Measurements from ENCODE around the gene ABCB8.

GRCh38 chr7:151095123-151095797 lies 67.0 kb downstream of the ABCB8 start:
- no peak for TF ChIP-seq CHD1 (IDR thresholded peaks at IDR 0.05; ENCODE audit: low read length)
- TF ChIP-seq FOS (IDR thresholded peaks at IDR 0.05; ENCODE audit: extremely low read depth, insufficient read length): no peak
- no peak for TF ChIP-seq MXD1 (CRISPR knock-in tag; IDR thresholded peaks at IDR 0.05; ENCODE audit: borderline replicate concordance, poor library complexity, severe bottlenecking)

Measured in K562 (cell line).